Right lobe of liver (tissue), 4 donors: ENCODE measurements around the gene KCND2.
"Not testable (repeated sequence)": the region's sequence is repeated elsewhere in the genome, so short reads cannot be mapped to it uniquely, and the experiment has no call there.

Experiments used
- CTCF ChIP-seq, 4 donors: fragments of 200-600 bp in 3 of 4; fragments of 450-650 bp in 1 of 4; IDR thresholded peaks; one replicate each; pipeline versions ENCODE4 v1.5.1 to v1.8.0; 2016 to 2022; ENCODE audit warnings: antibody characterized with exemption in 4 of 4, mild to moderate bottlenecking in 2 of 4
- POLR2A ChIP-seq: fragments of 450-650 bp; IDR thresholded peaks from one replicate; pipeline ENCODE4 v1.6.1; 2017; ENCODE audit warnings: antibody characterized with exemption, mild to moderate bottlenecking
- donor health status: DM: no; HTN: no; CAD: no.
- donor health status: DM: no; HTN: no; CAD: no.
- donor health status: DM: no; HTN: yes; CAD: no.

GRCh38 chr7:120240350-120240749, 32.6 kb upstream of the KCND2 start:
- TF ChIP-seq CTCF (IDR thresholded peaks at IDR 0.05); POLR2A: not testable (repeated sequence)
